T follicular helper cell (primary cell): ENCODE data around the gene SLC2A13.
"Not testable (repeated sequence)": the region's sequence is repeated elsewhere in the genome, so short reads cannot be mapped to it uniquely, and the experiment has no call there.

Experiments
- DNase-seq: peaks from one replicate; pipeline ENCODE4 v3.0.0-alpha.2; 2020; ENCODE audit warnings: low read depth

The SLC2A13 gene

GRCh38 chr12:40105265-40105514 lies 691 bp downstream of the SLC2A13 start:
- DNase-seq: no peak

- DNase-seq: no peak
Measured at GRCh38 chr12:40104461-40105264, 1.2 kb downstream of the SLC2A13 start.

GRCh38 chr12:40103043-40103442 lies 2.8 kb downstream of the SLC2A13 start:
- no peak for DNase-seq

GRCh38 chr12:40101747-40102146 lies 4.1 kb downstream of the SLC2A13 start:
- no peak for DNase-seq

GRCh38 chr12:40099423-40099853 lies 6.4 kb downstream of the SLC2A13 start:
- DNase-seq: no peak

- no peak for DNase-seq
Measured at GRCh38 chr12:40098406-40099145, 7.3 kb downstream of the SLC2A13 start.

GRCh38 chr12:40093512-40093911 lies 12.4 kb downstream of the SLC2A13 start:
- DNase-seq: no peak

- no peak for DNase-seq
Measured at GRCh38 chr12:40086471-40086870, 19.4 kb downstream of the SLC2A13 start.

- no peak for DNase-seq
Measured at GRCh38 chr12:40078266-40078665, 27.6 kb downstream of the SLC2A13 start.

- no peak for DNase-seq
Measured at GRCh38 chr12:40075458-40075857, 30.4 kb downstream of the SLC2A13 start.

- DNase-seq: no peak
Measured at GRCh38 chr12:40068416-40068815, 37.5 kb downstream of the SLC2A13 start.

- DNase-seq: no peak
Measured at GRCh38 chr12:40065636-40066035, 40.2 kb downstream of the SLC2A13 start.

GRCh38 chr12:40063414-40063813 lies 42.5 kb downstream of the SLC2A13 start:
- DNase-seq: no peak

- no peak for DNase-seq
Measured at GRCh38 chr12:40058721-40059190, 47.1 kb downstream of the SLC2A13 start.

GRCh38 chr12:40056373-40056772 lies 49.5 kb downstream of the SLC2A13 start:
- no peak for DNase-seq

- DNase-seq: no peak
Measured at GRCh38 chr12:40055776-40056175, 50.1 kb downstream of the SLC2A13 start.

GRCh38 chr12:40055228-40055579 lies 50.7 kb downstream of the SLC2A13 start:
- DNase-seq: no peak

- no peak for DNase-seq
Measured at GRCh38 chr12:40054555-40055227, 51.2 kb downstream of the SLC2A13 start.

GRCh38 chr12:40049268-40049667 lies 56.6 kb downstream of the SLC2A13 start:
- no peak for DNase-seq

- DNase-seq: not testable (repeated sequence)
Measured at GRCh38 chr12:40047002-40047401, 58.9 kb downstream of the SLC2A13 start.

- no peak for DNase-seq
Measured at GRCh38 chr12:40045656-40046055, 60.2 kb downstream of the SLC2A13 start.

GRCh38 chr12:40044396-40044795 lies 61.5 kb downstream of the SLC2A13 start:
- DNase-seq: no peak

- DNase-seq: no peak
Measured at GRCh38 chr12:40039598-40039997, 66.3 kb downstream of the SLC2A13 start.
